PC-9 (cell line): ENCODE data around the gene BRIP1. TPM values are rescaled to one million over a fixed set of nuclear protein-coding genes. Genes with fewer than 3 reads are reported as not detected.

Experiments used
- BruUV-seq: library from RNA; stranded (reverse); fragments of 400-500 nt; replicated peaks from 2 replicates; lab custom pipeline; 2021; lab: Mats Ljungman, UMichigan
- CTCF ChIA-PET: fragments of 300-600 bp; sonication (Branson Sonifier 250); formaldehyde crosslinking; loops from one replicate; lab custom pipeline; 2022; ENCODE audit warnings: antibody characterized with exemption; lab: Charles Lee
- POLR2A ChIA-PET: fragments of 300-600 bp; sonication (Branson Sonifier 250); formaldehyde crosslinking; loops from one replicate; lab custom pipeline; 2022; ENCODE audit warnings: antibody characterized with exemption; ENCODE audit not compliant: unreplicated experiment; lab: Charles Lee
- DNase-seq, 2 experiments: peaks; one replicate each; pipeline versions ENCODE4 v3.0.0 to v3.0.0-alpha.2; 2015 to 2022; ENCODE audit warnings: mixed read lengths in 1 of 2
- H2AFZ ChIP-seq: fragments of 200-600 bp; sonication (generic); 2 replicates; pipeline ENCODE4 v1.8.1; 2017; ENCODE audit warnings: antibody characterized with exemption
- H3F3A ChIP-seq: fragments of 200-600 bp; sonication (generic); 2 replicates; pipeline ENCODE4 v1.8.1; 2017; ENCODE audit warnings: antibody characterized with exemption, mild to moderate bottlenecking, low read depth; ENCODE audit not compliant: insufficient read depth
- H3K27ac ChIP-seq: fragments of 200-600 bp; sonication (generic); 2 replicates; pipeline ENCODE4 v1.6.1; 2016; ENCODE audit warnings: mixed run types
- H3K27me3 ChIP-seq: fragments of 200-600 bp; sonication (generic); 2 replicates; pipeline ENCODE4 v1.6.1; 2016; ENCODE audit warnings: low read depth, mixed run types; ENCODE audit not compliant: insufficient read depth
- H3K36me3 ChIP-seq: fragments of 200-600 bp; sonication (generic); 2 replicates; pipeline ENCODE4 v1.6.1; 2016; ENCODE audit warnings: low read depth, mixed run types
- H3K4me1 ChIP-seq: fragments of 200-600 bp; sonication (generic); replicated peaks from 2 replicates; pipeline ENCODE4 v1.6.1; 2016; ENCODE audit warnings: mixed run types; ENCODE audit not compliant: insufficient read depth
- H3K4me2 ChIP-seq: fragments of 200-600 bp; sonication (generic); 2 replicates; pipeline ENCODE4 v1.6.1; 2017; ENCODE audit warnings: mixed run types
- H3K4me3 ChIP-seq: fragments of 200-600 bp; sonication (generic); 2 replicates; pipeline ENCODE4 v1.6.1; 2016; ENCODE audit warnings: mixed run types
- H3K79me2 ChIP-seq: fragments of 200-600 bp; sonication (generic); 2 replicates; pipeline ENCODE4 v1.6.1; 2017; ENCODE audit warnings: low read depth, mixed run types
- H3K9me2 ChIP-seq: fragments of 200-600 bp; sonication (generic); 2 replicates; pipeline ENCODE4 v1.8.1; 2017; ENCODE audit warnings: mild to moderate bottlenecking; ENCODE audit not compliant: insufficient read depth
- H3K9me3 ChIP-seq: fragments of 200-600 bp; sonication (generic); 2 replicates; pipeline ENCODE4 v1.8.1; 2016; ENCODE audit warnings: low read depth; ENCODE audit not compliant: insufficient read depth
- H4K20me1 ChIP-seq: fragments of 200-600 bp; sonication (generic); 2 replicates; pipeline ENCODE4 v1.8.1; 2017; ENCODE audit not compliant: insufficient read depth
- EZH2 ChIP-seq: fragments of 200-600 bp; sonication (generic); IDR thresholded peaks from 2 replicates; pipeline ENCODE4 v1.8.0; 2017; ENCODE audit warnings: antibody characterized with exemption, low read depth
- intact Hi-C: fragments of 100-400 bp; cut with micrococcal nuclease; formaldehyde crosslinking; loops from one replicate; pipeline ENCODE4 v1.10.0; 2022; ENCODE audit not compliant: unreplicated experiment
- total RNA-seq: library from RNA; stranded (reverse); gene quantifications from 2 replicates; pipeline ENCODE4 v1.2.3, GENCODE V29; 2021
- TF ChIP-seq, protein P1 (sequence below): fragments of 200-600 bp; sonication (generic); conservative IDR thresholded peaks from 2 replicates; pipeline ENCODE4 v1.6.1; 2017; ENCODE audit warnings: mixed run types, antibody characterized with exemption, mild to moderate bottlenecking, moderate library complexity

The BRIP1 gene
- total RNA-seq, 1 experiment from 2014 or later, result 16.0 TPM

DNA sequence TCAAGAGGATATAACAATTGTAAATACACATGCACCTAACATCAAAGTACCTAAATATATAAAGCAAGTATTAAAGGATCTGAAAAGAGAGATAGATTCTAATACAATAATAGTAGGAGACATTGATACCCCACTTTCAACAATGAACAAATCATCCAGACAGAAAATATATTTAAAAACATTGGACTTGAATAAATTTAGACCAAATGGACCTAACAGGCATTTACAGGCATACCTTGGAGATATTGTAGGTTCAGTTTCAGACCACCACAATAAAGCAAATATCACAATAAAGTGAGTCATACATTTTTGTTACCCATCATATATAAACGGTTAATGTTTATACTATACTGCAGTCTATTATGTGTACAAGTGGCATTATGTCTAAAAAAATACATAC lies 104.0 kb downstream of the BRIP1 start:
- Histone ChIP-seq H3K9me3 (no peaks in the 10 kb centered on the region), H3K4me3 (no peak overlapping the region), H3K9me2 (no peaks in the 10 kb centered on the region), H3K27ac (no peak overlapping the region), H3K36me3 (no peaks in the 10 kb centered on the region), H3F3A (no peaks in the 10 kb centered on the region), H3K4me2 (no peak overlapping the region), H3K27me3 (no peaks in the 10 kb centered on the region), H2AFZ (no peak overlapping the region), H4K20me1 (no peaks in the 10 kb centered on the region), H3K4me1 (no peaks in the 10 kb centered on the region), H3K79me2 (no peaks in the 10 kb centered on the region)
- BruUV-seq, result no TSS peak
- intact Hi-C loops, result no loop called here
- ChIA-PET POLR2A (no interaction called here), CTCF (no interaction called here)
- no peak for DNase-seq
- TF ChIP-seq, protein P1, sequence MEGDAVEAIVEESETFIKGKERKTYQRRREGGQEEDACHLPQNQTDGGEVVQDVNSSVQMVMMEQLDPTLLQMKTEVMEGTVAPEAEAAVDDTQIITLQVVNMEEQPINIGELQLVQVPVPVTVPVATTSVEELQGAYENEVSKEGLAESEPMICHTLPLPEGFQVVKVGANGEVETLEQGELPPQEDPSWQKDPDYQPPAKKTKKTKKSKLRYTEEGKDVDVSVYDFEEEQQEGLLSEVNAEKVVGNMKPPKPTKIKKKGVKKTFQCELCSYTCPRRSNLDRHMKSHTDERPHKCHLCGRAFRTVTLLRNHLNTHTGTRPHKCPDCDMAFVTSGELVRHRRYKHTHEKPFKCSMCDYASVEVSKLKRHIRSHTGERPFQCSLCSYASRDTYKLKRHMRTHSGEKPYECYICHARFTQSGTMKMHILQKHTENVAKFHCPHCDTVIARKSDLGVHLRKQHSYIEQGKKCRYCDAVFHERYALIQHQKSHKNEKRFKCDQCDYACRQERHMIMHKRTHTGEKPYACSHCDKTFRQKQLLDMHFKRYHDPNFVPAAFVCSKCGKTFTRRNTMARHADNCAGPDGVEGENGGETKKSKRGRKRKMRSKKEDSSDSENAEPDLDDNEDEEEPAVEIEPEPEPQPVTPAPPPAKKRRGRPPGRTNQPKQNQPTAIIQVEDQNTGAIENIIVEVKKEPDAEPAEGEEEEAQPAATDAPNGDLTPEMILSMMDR, result no peak
- no peak for TF ChIP-seq EZH2

DNA sequence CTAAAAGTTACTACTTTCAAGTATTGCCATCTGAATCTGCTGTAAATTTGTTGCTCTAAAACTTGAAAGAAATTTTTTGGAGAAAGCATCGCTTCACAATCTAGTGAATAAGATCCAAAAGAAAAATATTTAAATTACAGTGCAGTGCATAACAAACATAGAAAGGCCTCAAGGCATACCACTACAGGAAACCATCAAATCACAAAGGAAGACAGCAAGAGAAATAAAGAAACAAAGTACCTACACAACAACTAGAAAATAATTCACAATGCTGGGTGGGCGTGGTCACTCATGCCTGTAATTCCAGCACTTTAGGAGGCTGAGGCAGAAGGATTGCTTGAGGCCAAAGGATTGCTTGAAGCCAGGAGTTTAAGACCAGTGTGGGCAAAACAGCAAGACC lies 104.9 kb downstream of the BRIP1 start:
- POLR2A ChIA-PET, result no interaction called here
- no TSS peak for BruUV-seq
- H3F3A ChIP-seq, result no peaks in the 10 kb centered on the region
- no peak overlapping the region for H3K27ac ChIP-seq
- intact Hi-C loops, result no loop called here
- H3K4me2 ChIP-seq, result no peak overlapping the region
- no peaks in the 10 kb centered on the region for H3K79me2 ChIP-seq
- H3K4me1 ChIP-seq, result no peaks in the 10 kb centered on the region
- CTCF ChIA-PET, result no interaction called here
- no peak for DNase-seq
- H3K9me2 ChIP-seq, result no peaks in the 10 kb centered on the region
- H3K27me3 ChIP-seq, result no peaks in the 10 kb centered on the region
- H3K36me3 ChIP-seq, result no peaks in the 10 kb centered on the region
- no peak overlapping the region for H3K4me3 ChIP-seq
- H4K20me1 ChIP-seq, result no peaks in the 10 kb centered on the region
- H2AFZ ChIP-seq, result no peak overlapping the region
- TF ChIP-seq EZH2, result no peak
- TF ChIP-seq, protein P1, result no peak
- H3K9me3 ChIP-seq, result no peaks in the 10 kb centered on the region

DNA sequence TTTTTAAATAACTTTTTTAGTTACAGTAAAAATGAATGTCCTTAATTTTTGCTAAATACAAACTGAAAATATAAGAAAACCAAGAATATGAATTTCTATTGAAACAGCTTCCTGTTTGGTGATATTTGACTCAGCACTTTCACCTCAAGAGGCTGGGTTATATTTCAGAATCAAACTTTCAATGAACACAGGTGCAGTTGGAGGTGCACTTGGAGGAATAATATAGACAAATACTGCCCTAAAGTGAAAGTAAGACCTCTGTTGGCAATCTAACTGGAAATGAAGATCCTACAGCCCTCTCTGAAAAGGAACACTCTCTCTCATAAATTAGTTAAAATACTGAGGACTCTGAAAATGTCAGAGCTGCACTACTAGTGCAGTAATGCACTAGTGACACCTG lies 106.2 kb downstream of the BRIP1 start:
- Histone ChIP-seq H3K36me3 (no peaks in the 10 kb centered on the region), H3K79me2 (no peaks in the 10 kb centered on the region), H4K20me1 (no peaks in the 10 kb centered on the region), H3K4me3 (no peak overlapping the region), H3F3A (no peaks in the 10 kb centered on the region), H3K4me2 (no peak overlapping the region), H3K9me3 (no peaks in the 10 kb centered on the region), H3K27me3 (no peaks in the 10 kb centered on the region), H2AFZ (no peak overlapping the region), H3K9me2 (no peaks in the 10 kb centered on the region), H3K27ac (no peak overlapping the region), H3K4me1 (no peaks in the 10 kb centered on the region)
- DNase-seq, result no peak
- TF ChIP-seq, protein P1, result no peak
- no peak for TF ChIP-seq EZH2
- POLR2A ChIA-PET, result no interaction called here
- no TSS peak for BruUV-seq
- CTCF ChIA-PET, result interaction anchor here (0.6 kb wide), 1 partner anchor 420 kb away, joined by 4 read pairs; no protein-coding TSS in a partner anchor
- intact Hi-C loops, result no loop called here
